HCEC 1CT (cell line): Measurements from ENCODE around the gene ADORA1.

ENCODE experiments used
- DNase-seq: peaks from one replicate; pipeline ENCODE4 v3.0.0-alpha.2; 2017

Gene ADORA1

GRCh38 chr1:203142684-203143408 lies 15.3 kb downstream of the ADORA1 start:
- no peak for DNase-seq

DNA sequence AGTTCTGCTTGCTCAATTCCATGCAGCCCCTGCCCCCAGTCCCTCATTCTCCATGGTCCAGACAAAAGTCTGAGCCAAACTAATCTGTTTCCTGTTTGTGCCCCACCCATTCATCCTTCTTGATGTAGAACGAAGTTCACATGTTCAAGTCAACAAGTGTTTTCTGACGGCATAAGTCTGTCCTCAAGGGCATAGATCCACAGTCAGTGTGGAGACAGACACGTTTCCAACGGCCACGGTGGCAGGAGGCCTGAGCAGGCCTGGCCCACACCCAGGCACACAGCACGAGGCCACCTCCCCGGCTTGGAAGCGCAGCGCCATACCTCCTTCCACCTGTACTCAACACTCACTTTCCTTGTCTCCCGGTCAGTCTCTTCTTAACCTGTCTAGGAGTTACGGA lies 16.1 kb downstream of the ADORA1 start:
- DNase-seq: no peak

DNA sequence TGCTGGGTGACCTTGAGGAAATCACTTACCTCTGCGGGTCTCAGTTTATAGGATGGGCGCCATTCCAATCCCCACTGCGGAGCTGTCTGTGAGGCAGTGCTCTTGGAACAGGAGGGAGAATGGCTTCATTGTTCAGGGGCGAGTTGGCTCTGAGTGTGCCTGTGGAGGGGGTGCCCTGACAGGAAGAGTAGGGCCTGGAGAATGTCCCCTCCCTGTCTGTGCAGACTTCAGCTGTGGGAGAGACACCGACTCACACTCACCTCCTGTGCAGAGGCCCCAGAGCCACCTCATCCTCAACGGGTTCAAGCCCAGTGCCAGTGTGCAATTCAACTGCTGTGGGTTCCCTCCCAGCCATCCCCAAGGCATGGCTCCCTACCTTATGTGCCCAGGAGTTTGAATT lies 17.1 kb downstream of the ADORA1 start:
- no peak for DNase-seq

DNA sequence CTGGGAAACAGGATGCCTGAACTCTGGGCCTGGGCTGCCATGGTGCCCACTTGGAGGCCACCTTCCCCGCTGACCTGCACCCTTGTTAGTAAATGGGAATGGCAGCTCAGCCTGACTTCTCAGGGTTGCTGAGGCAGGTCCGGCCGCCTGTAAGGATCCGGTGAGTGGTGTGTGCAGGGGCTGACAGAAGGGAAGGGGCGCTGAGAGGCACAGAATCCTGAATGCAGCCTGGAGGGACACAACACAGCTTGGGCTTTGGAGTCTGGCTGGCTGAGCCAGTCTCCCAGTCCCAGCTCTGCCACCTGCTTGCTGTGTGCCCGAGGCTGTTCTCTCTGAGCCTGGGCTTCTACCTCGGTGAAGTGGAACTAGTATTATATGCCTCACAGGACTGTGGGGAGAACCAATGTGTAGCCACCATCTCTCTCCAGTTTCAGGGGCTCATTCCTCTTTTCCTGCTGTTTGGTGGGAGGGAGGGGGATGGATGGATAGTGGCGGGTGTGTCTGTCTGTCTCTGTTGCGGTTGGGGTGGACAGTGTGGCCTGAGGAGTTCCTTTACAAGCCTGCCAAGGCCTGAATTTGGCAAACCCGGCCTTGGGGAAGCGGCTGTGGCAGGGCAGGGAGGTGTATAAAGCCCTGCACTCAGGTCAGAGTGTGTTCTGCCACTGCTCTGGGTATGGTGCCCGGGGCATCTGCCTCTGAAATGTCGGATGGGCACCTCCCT lies 18.0 kb downstream of the ADORA1 start:
- DNase-seq: no peak

GRCh38 chr1:203146042-203146369 lies 18.5 kb downstream of the ADORA1 start:
- DNase-seq: no peak

- DNase-seq: no peak
Observed at GRCh38 chr1:203146537-203146936, 19.0 kb downstream of the ADORA1 start.

DNA sequence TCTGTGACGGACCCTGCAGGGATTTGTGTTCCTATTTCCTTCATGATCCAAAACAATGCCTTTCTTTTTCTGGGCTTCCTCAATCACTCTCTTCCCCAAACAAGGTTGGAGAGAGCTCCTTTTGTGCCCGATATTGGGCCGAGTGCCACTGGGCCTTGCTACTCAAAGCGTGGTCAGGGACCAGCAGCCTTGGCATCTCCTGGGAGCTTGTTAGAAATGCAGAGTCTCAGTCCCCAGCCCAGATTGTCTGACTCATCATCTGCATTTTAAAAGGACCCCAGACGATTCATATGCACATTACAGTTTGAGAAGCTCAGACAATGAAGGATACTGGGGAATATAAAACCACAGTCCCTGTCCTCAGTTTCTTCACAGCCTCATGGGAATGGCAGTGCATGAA lies 19.9 kb downstream of the ADORA1 start:
- no peak for DNase-seq

- DNase-seq: no peak
Observed at GRCh38 chr1:203148127-203148526, 20.6 kb downstream of the ADORA1 start.

GRCh38 chr1:203148579-203148978 lies 21.1 kb downstream of the ADORA1 start:
- DNase-seq: no peak

GRCh38 chr1:203149188-203149840 lies 21.8 kb downstream of the ADORA1 start:
- no peak for DNase-seq

DNA sequence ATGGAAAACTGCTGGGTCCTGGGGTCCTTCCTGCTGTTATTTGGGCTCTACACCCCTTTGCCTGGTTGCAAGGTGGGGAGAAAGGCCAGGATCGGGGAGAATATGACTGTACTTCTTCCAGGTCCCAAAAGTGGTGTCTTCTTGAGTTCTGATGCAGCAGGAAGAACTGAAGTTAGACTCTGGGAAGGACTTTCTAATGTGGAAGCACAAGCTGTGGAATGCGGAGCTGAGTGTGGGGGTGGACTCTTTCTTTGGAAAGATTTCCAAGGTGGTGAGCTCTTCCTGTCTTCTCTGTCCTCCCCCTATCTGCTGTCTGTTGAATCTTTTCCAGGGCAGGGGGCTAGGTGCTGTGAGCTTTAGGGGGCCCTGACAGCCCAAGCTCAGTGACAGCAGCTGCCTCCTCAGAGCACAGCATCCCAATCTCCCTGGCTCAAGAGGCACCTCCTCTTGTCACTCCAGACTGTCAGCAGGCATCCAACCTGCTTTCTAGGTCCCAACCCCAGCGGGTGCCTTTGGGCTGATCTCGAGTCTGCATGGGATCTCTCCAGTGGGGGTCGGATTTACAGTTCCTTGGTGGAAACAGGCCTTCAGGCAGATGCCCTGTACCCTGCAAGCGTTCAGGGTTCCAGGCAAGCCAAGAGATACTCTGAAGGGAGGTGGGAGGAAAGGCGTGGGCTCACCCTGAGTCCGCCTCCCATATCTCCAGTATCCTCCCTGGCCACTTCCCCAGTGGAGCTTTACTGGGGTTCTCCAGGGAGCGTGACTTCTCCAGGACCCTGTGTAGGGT lies 23.2 kb downstream of the ADORA1 start:
- DNase-seq: no peak

GRCh38 chr1:203151362-203152157 lies 24.0 kb downstream of the ADORA1 start:
- DNase-seq: no peak

- DNase-seq: peak; percentile 57
Observed at GRCh38 chr1:203152158-203153034, 24.9 kb downstream of the ADORA1 start.

- no peak for DNase-seq
Observed at GRCh38 chr1:203153051-203153988, 25.8 kb downstream of the ADORA1 start.

GRCh38 chr1:203153989-203154821 lies 26.7 kb downstream of the ADORA1 start:
- peak; percentile 32 for DNase-seq

DNA sequence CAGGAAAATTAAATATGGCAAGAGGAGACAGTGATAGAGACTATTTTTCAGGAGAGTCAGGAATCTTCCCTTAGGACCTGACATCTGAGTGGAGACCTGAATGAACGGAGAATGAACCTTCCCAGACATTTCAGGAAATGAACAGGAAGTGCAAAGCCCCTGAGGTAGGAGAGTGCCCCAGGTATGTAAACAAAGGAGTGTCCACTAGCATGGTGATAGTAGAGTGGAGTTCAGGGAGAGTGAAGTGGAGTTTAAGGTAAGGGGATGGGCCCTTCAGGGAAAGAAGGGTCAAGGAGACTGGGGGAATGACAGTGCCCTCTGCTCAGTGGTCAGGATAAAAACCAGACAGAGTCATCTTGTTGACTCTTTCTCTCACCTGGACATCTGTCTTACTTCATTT lies 28.8 kb downstream of the ADORA1 start:
- no peak for DNase-seq

- no peak for DNase-seq
Observed at GRCh38 chr1:203158423-203158822, 30.9 kb downstream of the ADORA1 start.

DNA sequence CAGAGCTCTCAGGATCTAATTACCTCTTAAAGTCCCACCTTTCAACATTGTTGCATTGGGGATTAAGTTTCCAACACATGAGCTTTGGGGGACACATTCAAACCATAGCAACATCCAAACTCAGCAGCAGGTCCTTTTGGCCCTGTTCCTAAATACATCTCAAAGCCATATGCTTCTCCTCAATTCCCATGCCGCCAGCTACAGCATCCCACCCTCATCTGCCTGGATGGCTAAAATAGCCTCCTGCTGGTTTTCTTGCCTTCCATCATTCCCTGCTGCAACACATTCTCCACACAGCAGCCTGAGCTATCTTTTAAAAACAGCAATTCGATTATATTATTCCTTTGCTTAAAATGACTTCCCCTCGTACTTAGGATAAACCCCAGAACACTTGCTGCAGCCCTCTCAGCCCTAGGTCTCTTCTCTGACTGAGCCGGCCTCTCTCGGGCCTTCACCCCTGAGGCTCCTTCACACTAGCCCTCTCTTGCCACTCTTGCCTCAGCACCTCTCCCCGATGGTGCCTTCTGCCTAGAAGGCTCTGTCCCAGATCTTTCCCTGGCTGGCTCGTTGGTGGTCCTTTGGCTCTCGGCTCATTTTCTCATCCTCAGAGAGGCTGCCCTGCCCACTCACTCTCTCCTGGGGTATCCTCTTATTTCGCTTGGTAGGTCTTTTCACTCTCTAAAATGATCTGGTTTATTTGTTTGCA lies 31.6 kb downstream of the ADORA1 start:
- DNase-seq: no peak

- DNase-seq: no peak
Observed at GRCh38 chr1:203159844-203160243, 32.3 kb downstream of the ADORA1 start.
